NK-92 (cell line): Measurements from ENCODE around the gene ABCD3.

Source experiments
- DNase-seq: peaks from one replicate; lab custom pipeline; 2025; ENCODE audit not compliant: unreplicated experiment; lab: John Stamatoyannopoulos, UW

Gene ABCD3

GRCh38 chr1:94524531-94524930 is 106.3 kb downstream of the ABCD3 start:
- no peak for DNase-seq

GRCh38 chr1:94526152-94526980 is 108.2 kb downstream of the ABCD3 start:
- no peak for DNase-seq

GRCh38 chr1:94527447-94528031 is 109.3 kb downstream of the ABCD3 start:
- no peak for DNase-seq

GRCh38 chr1:94528299-94528698 is 110.1 kb downstream of the ABCD3 start:
- DNase-seq = no peak

- no peak for DNase-seq
Observed at GRCh38 chr1:94528826-94529225, 110.6 kb downstream of the ABCD3 start.

GRCh38 chr1:94529416-94529815 is 111.2 kb downstream of the ABCD3 start:
- no peak for DNase-seq

- no peak for DNase-seq
Observed at GRCh38 chr1:94530373-94530878, 112.2 kb downstream of the ABCD3 start.

- DNase-seq = no peak
Observed at GRCh38 chr1:94531664-94532063, 113.5 kb downstream of the ABCD3 start.

- no peak for DNase-seq
Observed at GRCh38 chr1:94532077-94532476, 113.9 kb downstream of the ABCD3 start.

- DNase-seq = no peak
Observed at GRCh38 chr1:94535095-94535494, 116.9 kb downstream of the ABCD3 start.

GRCh38 chr1:94535879-94536278 is 117.7 kb downstream of the ABCD3 start:
- no peak for DNase-seq

- no peak for DNase-seq
Observed at GRCh38 chr1:94537254-94537653, 119.1 kb downstream of the ABCD3 start.

GRCh38 chr1:94538243-94538827 is 120.1 kb downstream of the ABCD3 start:
- no peak for DNase-seq

GRCh38 chr1:94539496-94539895 is 121.3 kb downstream of the ABCD3 start:
- DNase-seq = no peak

GRCh38 chr1:94540440-94541245 is 122.5 kb downstream of the ABCD3 start:
- DNase-seq = no peak

GRCh38 chr1:94541246-94542087 is 123.3 kb downstream of the ABCD3 start, which contains the start of gene F3:
Gene F3 (minus strand): TSS chr1:94541759. CDS start chr1:94541636, 123 bp downstream.
- no peak for DNase-seq

- DNase-seq = no peak
Observed at GRCh38 chr1:94542088-94542870, 124.1 kb downstream of the ABCD3 start.

- no peak for DNase-seq
Observed at GRCh38 chr1:94543001-94543400, 124.8 kb downstream of the ABCD3 start.

- no peak for DNase-seq
Observed at GRCh38 chr1:94543893-94544635, 125.9 kb downstream of the ABCD3 start.
